ENCODE results near the gene EXOSC7.

Gene EXOSC7

GRCh38 chr3:45056608-45057301 is 80.7 kb downstream of the EXOSC7 start:
- ATAC-seq, result peak; percentile 6; the same call in 2 of the 3 replicates
- TF ChIP-seq OSR1 (CRISPR knock-in tag; IDR thresholded peaks at IDR 0.05) (no peak), ZFP30 (CRISPR knock-in tag; IDR thresholded peaks at IDR 0.05) (no peak), ESRRG (CRISPR knock-in tag; IDR thresholded peaks at IDR 0.05) (no peak), ZNF70 (CRISPR knock-in tag; IDR thresholded peaks at IDR 0.05) (no peak), TSHZ2 (CRISPR knock-in tag; IDR thresholded peaks at IDR 0.05) (no peak), ZNF8 (CRISPR knock-in tag; IDR thresholded peaks at IDR 0.05) (no peak), CSDC2 (CRISPR knock-in tag; IDR thresholded peaks at IDR 0.05) (no peak), CSRNP3 (CRISPR knock-in tag; IDR thresholded peaks at IDR 0.05) (no peak), SNAI2 (CRISPR knock-in tag; IDR thresholded peaks at IDR 0.05) (no peak), PPARA (CRISPR knock-in tag; IDR thresholded peaks at IDR 0.05; ENCODE audit: borderline replicate concordance) (no peak)

GRCh38 chr3:45057557-45057956 is 81.5 kb downstream of the EXOSC7 start:
- ATAC-seq, result no peak
- TF ChIP-seq ZFP3 (CRISPR knock-in tag; IDR thresholded peaks at IDR 0.05), result no peak
- TF ChIP-seq PPARA (CRISPR knock-in tag; IDR thresholded peaks at IDR 0.05; ENCODE audit: borderline replicate concordance), result no peak
- TF ChIP-seq TOX (CRISPR knock-in tag; IDR thresholded peaks at IDR 0.05; ENCODE audit: borderline replicate concordance), result no peak

GRCh38 chr3:45059132-45059531 is 83.1 kb downstream of the EXOSC7 start:
- no peak for ATAC-seq
- TF ChIP-seq ZNF70 (CRISPR knock-in tag; IDR thresholded peaks at IDR 0.05) (no peak), TCF4 (CRISPR knock-in tag; IDR thresholded peaks at IDR 0.05; ENCODE audit: borderline replicate concordance) (no peak), CREB5 (CRISPR knock-in tag; IDR thresholded peaks at IDR 0.05; ENCODE audit: low read depth) (no peak), ZFP3 (CRISPR knock-in tag; IDR thresholded peaks at IDR 0.05) (no peak), PATZ1 (CRISPR knock-in tag; IDR thresholded peaks at IDR 0.05; ENCODE audit: borderline replicate concordance) (no peak), CSDC2 (CRISPR knock-in tag; IDR thresholded peaks at IDR 0.05) (no peak), BACH2 (CRISPR knock-in tag; IDR thresholded peaks at IDR 0.05; ENCODE audit: borderline replicate concordance) (no peak)

- no peak for TF ChIP-seq PPARA (CRISPR knock-in tag; IDR thresholded peaks at IDR 0.05; ENCODE audit: borderline replicate concordance)
- TF ChIP-seq ESRRG (CRISPR knock-in tag; IDR thresholded peaks at IDR 0.05), result no peak
- no peak for TF ChIP-seq TSHZ2 (CRISPR knock-in tag; IDR thresholded peaks at IDR 0.05)
- TF ChIP-seq CSRNP3 (CRISPR knock-in tag; IDR thresholded peaks at IDR 0.05), result no peak
- no peak for TF ChIP-seq ARNTL (CRISPR knock-in tag; IDR thresholded peaks at IDR 0.05; ENCODE audit: borderline replicate concordance, low read depth)
- no peak for TF ChIP-seq ZNF8 (CRISPR knock-in tag; IDR thresholded peaks at IDR 0.05)
- no peak for TF ChIP-seq SNAI2 (CRISPR knock-in tag; IDR thresholded peaks at IDR 0.05)
- TF ChIP-seq ISL1 (CRISPR knock-in tag; IDR thresholded peaks at IDR 0.05), result no peak
- TF ChIP-seq ZC3H10 (CRISPR knock-in tag; IDR thresholded peaks at IDR 0.05), result no peak
- no peak for ATAC-seq
Observed at GRCh38 chr3:45060165-45060892, 84.3 kb downstream of the EXOSC7 start.
